Gastroesophageal sphincter (tissue), 3 donors: ENCODE measurements around the gene CD9.

Experiments used
- CTCF ChIP-seq, 4 experiments: fragments of 200-600 bp in 2 of 4; fragments of 450-650 bp in 2 of 4; sonication (generic) in 1 of 4; IDR thresholded peaks; one replicate each; pipeline ENCODE4 v1.5.1; 2017 to 2019; ENCODE audit warnings: antibody characterized with exemption in 4 of 4, mild to moderate bottlenecking in 2 of 4, moderate library complexity in 2 of 4
- EP300 ChIP-seq: sonication (generic); formaldehyde crosslinking; IDR thresholded peaks from one replicate; pipeline ENCODE4 v1.6.1; 2017; ENCODE audit warnings: antibody characterized with exemption, mild to moderate bottlenecking
- POLR2A ChIP-seq, 2 donors: fragments of 450-650 bp; IDR thresholded peaks; one replicate each; pipeline ENCODE4 v1.6.1; 2017; ENCODE audit warnings: antibody characterized with exemption in 2 of 2, mild to moderate bottlenecking in 2 of 2, moderate library complexity in 1 of 2
- POLR2AphosphoS5 ChIP-seq: sonication (generic); formaldehyde crosslinking; IDR thresholded peaks from one replicate; pipeline ENCODE4 v1.6.1; 2017; ENCODE audit warnings: antibody characterized with exemption

- TF ChIP-seq POLR2A (IDR thresholded peaks at IDR 0.05) (no peak), CTCF (IDR thresholded peaks at IDR 0.05) (no peak), EP300 (no peak), POLR2AphosphoS5 (peak; percentile 70)
Observed at GRCh38 chr12:6222078-6222654, 22.0 kb downstream of the CD9 start.
